GM23248 (cell line): Measurements from ENCODE around the gene APOL3. TPM values are rescaled to one million over a fixed set of nuclear protein-coding genes. Genes with fewer than 3 reads are reported as not detected.
"Not testable (repeated sequence)": the region's sequence is repeated elsewhere in the genome, so short reads cannot be mapped to it uniquely, and the experiment has no call there.

Experiments used
- DNase-seq: peaks from one replicate; pipeline ENCODE4 v3.0.0-alpha.2; 2015
- H2AFZ ChIP-seq: fragments of 200-600 bp; sonication (generic); 2 replicates; pipeline ENCODE4 v1.6.1; 2016; ENCODE audit warnings: antibody characterized with exemption
- H3F3A ChIP-seq: fragments of 200-600 bp; sonication (generic); 2 replicates; pipeline ENCODE4 v1.6.1; 2016; ENCODE audit warnings: mild to moderate bottlenecking, antibody characterized with exemption, mixed run types; ENCODE audit not compliant: insufficient read depth
- H3K27ac ChIP-seq: fragments of 200-600 bp; sonication (generic); 2 replicates; pipeline ENCODE4 v1.5.1; 2016; ENCODE audit warnings: mild to moderate bottlenecking
- H3K27me3 ChIP-seq: fragments of 200-600 bp; sonication (generic); replicated peaks from 2 replicates; pipeline ENCODE4 v1.6.1; 2016; ENCODE audit warnings: mild to moderate bottlenecking; ENCODE audit not compliant: insufficient read depth
- H3K36me3 ChIP-seq: fragments of 200-600 bp; sonication (generic); 2 replicates; pipeline ENCODE4 v1.6.1; 2016; ENCODE audit warnings: low read depth, mild to moderate bottlenecking
- H3K4me1 ChIP-seq: fragments of 200-600 bp; sonication (generic); 2 replicates; pipeline ENCODE4 v1.6.1; 2016; ENCODE audit warnings: mild to moderate bottlenecking; ENCODE audit not compliant: insufficient read depth
- H3K4me2 ChIP-seq: fragments of 200-600 bp; sonication (generic); one replicate; pipeline ENCODE4 v1.6.1; 2016; ENCODE audit warnings: mild to moderate bottlenecking; ENCODE audit not compliant: unreplicated experiment
- H3K4me3 ChIP-seq: fragments of 200-600 bp; sonication (generic); 2 replicates; pipeline ENCODE4 v1.5.1; 2016; ENCODE audit warnings: mild to moderate bottlenecking
- H3K79me2 ChIP-seq: fragments of 200-600 bp; sonication (generic); 2 replicates; pipeline ENCODE4 v1.6.1; 2016; ENCODE audit warnings: mild to moderate bottlenecking; ENCODE audit not compliant: insufficient read depth
- H3K9ac ChIP-seq: fragments of 200-600 bp; sonication (generic); 2 replicates; pipeline ENCODE4 v1.6.1; 2016; ENCODE audit warnings: mild to moderate bottlenecking
- H3K9me2 ChIP-seq: fragments of 200-600 bp; sonication (generic); 2 replicates; pipeline ENCODE4 v1.6.1; 2016; ENCODE audit warnings: mixed run types, mild to moderate bottlenecking, moderate library complexity; ENCODE audit not compliant: insufficient read depth
- H3K9me3 ChIP-seq: fragments of 200-600 bp; sonication (generic); one replicate; pipeline ENCODE4 v1.6.1; 2017; ENCODE audit warnings: low read depth
- H4K20me1 ChIP-seq: fragments of 200-600 bp; sonication (generic); 2 replicates; pipeline ENCODE4 v1.6.0; 2016; ENCODE audit not compliant: insufficient read depth
- EZH2 ChIP-seq: fragments of 200-600 bp; sonication (generic); IDR thresholded peaks from 2 replicates; pipeline ENCODE4 v1.6.1; 2018; ENCODE audit warnings: antibody characterized with exemption, mild to moderate bottlenecking; ENCODE audit not compliant: insufficient read depth, poor library complexity, severe bottlenecking
- EZH2phosphoT487 ChIP-seq: fragments of 200-600 bp; sonication (generic); IDR thresholded peaks from 2 replicates; pipeline ENCODE4 v1.6.1; 2018; ENCODE audit warnings: antibody characterized with exemption, moderate library complexity, mild to moderate bottlenecking, low read depth; ENCODE audit not compliant: insufficient read depth
- WGBS, 2 experiments: methylation state at CpG; one replicate each; pipeline ENCODE4 v1.1.6; 2015 to 2017; ENCODE audit warnings: low lambda C conversion rate in 2 of 2, low coverage in 1 of 2; ENCODE audit errors: missing lambda C conversion rate in 2 of 2; 5-methylcytosine and 5-hydroxymethylcytosine counted together
- in situ Hi-C: fragments of 300-500 bp; cut with MboI; formaldehyde crosslinking; loops from 2 replicates; pipeline ENCODE4 v1.15.0; 2020
- polyA plus RNA-seq: library from polyadenylated mRNA; unstranded; fragments of >200 nt; fragmentation: Nextera tagmentation; extraction: Ambion mirVana; gene quantifications from 2 replicates; pipeline ENCODE4 v1.2.1, GENCODE V29; 2016
- total RNA-seq: library from RNA; depleted of rRNA; stranded (reverse); fragments of >200 nt; shearing (Covaris generic); gene quantifications from 2 replicates; pipeline ENCODE4 v1.2.3, GENCODE V29; 2014

The APOL3 gene
- total and polyA plus RNA-seq, 2 experiments from 2014 or later = 4.0 to 5.5 TPM

DNA sequence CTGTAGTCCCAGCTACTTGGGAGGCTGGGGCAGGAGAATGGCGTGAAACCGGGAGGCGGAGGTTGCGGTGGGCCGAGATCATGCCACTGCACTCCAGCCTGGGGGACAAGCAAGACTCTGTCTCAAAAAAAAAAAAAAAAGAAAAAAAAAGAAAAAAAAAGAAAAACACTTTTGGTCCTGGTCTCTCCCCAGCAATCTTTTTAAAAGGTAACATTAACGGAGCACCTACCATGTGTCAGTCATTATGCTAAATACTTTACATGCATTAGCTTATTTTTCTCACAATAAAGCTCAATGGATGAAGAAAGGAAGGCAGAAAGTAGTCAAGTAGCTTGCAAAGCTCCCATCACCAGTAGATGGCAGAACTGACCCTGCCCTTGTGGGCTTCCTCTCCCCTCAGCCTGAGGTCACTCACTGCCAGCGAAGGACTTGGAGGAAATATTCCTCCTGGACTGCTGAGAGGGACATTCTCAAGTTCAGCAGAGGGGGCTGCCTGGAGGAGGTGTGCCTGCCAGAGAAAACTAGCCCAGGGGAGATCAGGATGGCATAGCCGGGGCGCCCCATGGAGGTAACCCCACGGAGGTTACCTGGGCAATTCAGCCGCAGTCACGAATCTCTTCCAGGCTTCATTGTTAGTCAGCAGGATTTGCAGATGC is 15.5 kb downstream of the APOL3 start:
- H3K9me2 ChIP-seq = no peaks in the 10 kb centered on the region
- H3K4me3 ChIP-seq = no peak overlapping the region
- peaks cover 4% of the 10 kb centered on the region; the same call in 1 of the 2 replicates for H3F3A ChIP-seq
- peak overlapping the region; percentile 25; the same call in 1 of the 2 replicates for H3K9ac ChIP-seq
- peak overlapping the region; percentile 8 for H3K4me2 ChIP-seq
- H3K9me3 ChIP-seq = no peaks in the 10 kb centered on the region
- peaks cover 8% of the 10 kb centered on the region for H3K4me1 ChIP-seq
- H3K27me3 ChIP-seq = no peaks in the 10 kb centered on the region
- no peaks in the 10 kb centered on the region for H3K36me3 ChIP-seq
- H3K27ac ChIP-seq = peak overlapping the region; percentile 16; the same call in 1 of the 2 replicates
- peak; percentile 80 for DNase-seq
- no peaks in the 10 kb centered on the region for H4K20me1 ChIP-seq
- in situ Hi-C loops = loop anchor here (5.0 kb wide), 1 partner anchor 37 kb away; no protein-coding TSS in a partner anchor
- TF ChIP-seq EZH2phosphoT487 = no peak
- H2AFZ ChIP-seq = peak overlapping the region; percentile 76
- 23 to 28% methylated on average over 12 of the region's 12 CpGs for WGBS, 2 experiments
- no peaks in the 10 kb centered on the region for H3K79me2 ChIP-seq

DNA sequence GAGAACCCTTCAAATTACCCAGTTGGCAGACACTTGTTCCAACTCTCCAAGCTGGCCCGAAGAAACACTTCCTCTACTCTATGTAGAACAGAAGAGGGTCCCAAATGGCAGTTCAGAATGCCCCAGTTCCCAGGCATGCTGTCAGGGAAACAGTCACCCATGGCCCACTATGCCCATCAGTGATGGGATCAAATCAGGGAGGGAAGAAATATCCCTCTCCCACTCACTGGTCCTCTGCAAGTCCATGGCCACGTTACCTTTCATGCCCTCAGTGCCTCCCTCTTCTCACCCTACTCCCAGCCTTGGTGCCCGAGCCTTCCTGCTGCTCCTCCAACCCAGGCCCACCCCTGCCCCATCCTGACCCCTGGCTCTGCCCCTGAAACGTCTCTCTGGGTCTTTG is 16.6 kb downstream of the APOL3 start:
- H3K4me2 ChIP-seq = no peak overlapping the region
- no peaks in the 10 kb centered on the region for H3K9me2 ChIP-seq
- 33 to 34% methylated on average over 4 of the region's 4 CpGs for WGBS, 2 experiments
- H3K9me3 ChIP-seq = no peaks in the 10 kb centered on the region
- H3K27me3 ChIP-seq = no peaks in the 10 kb centered on the region
- H3K27ac ChIP-seq = no peak overlapping the region
- no peak overlapping the region for H3K9ac ChIP-seq
- in situ Hi-C loops = no loop called here
- H3K36me3 ChIP-seq = no peaks in the 10 kb centered on the region
- peaks cover 8% of the 10 kb centered on the region for H3K4me1 ChIP-seq
- no peaks in the 10 kb centered on the region for H4K20me1 ChIP-seq
- DNase-seq = no peak
- no peaks in the 10 kb centered on the region for H3K79me2 ChIP-seq
- TF ChIP-seq EZH2phosphoT487 = no peak
- TF ChIP-seq EZH2 = no peak
- H2AFZ ChIP-seq = no peak overlapping the region
- no peak overlapping the region for H3K4me3 ChIP-seq
- peaks cover 4% of the 10 kb centered on the region; the same call in 1 of the 2 replicates for H3F3A ChIP-seq

DNA sequence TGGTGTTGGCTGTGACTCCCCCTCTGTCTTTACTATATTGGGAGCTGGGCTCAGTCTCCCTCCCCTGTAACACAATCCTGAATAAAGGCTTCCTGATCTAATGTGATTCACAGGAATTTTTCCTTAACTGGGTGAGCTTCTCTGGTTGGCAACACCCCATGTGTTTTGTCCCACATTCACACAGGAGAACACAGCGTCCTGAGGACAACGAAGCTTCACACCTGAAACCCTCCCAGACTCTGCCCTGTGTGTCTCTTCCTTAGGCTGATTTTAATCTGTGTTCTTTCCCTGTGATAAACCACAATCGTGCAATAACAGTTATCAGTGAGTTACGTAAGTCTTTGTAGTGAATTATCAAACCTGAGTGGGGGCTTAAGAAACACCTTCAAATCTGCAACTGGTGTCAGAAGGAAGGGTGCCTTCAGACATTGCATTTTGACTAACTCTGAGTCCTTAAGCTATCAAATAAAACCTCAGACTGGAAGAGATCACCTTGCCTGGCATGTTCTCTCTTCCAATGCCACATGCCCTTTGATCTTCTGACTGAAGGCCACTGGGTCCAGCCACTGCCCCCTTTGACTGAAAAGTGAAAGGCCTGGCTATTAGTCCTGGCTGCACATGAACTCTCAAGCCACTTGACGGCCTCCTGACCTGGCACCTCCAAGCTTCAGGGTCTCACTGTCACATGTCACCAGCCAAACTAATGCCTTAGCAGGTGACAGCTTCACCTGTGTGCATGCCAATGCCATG is 17.3 kb downstream of the APOL3 start:
- Histone ChIP-seq H3K9ac (no peak overlapping the region), H3K27ac (no peak overlapping the region), H3K4me1 (peaks cover 8% of the 10 kb centered on the region), H4K20me1 (no peaks in the 10 kb centered on the region), H3K9me3 (no peaks in the 10 kb centered on the region), H2AFZ (no peak overlapping the region), H3K79me2 (no peaks in the 10 kb centered on the region), H3K4me3 (no peak overlapping the region), H3K36me3 (no peaks in the 10 kb centered on the region), H3F3A (peaks cover 4% of the 10 kb centered on the region; the same call in 1 of the 2 replicates), H3K4me2 (no peak overlapping the region), H3K9me2 (no peaks in the 10 kb centered on the region), H3K27me3 (no peaks in the 10 kb centered on the region)
- in situ Hi-C loops = no loop called here
- no peak for DNase-seq
- TF ChIP-seq EZH2 (no peak), EZH2phosphoT487 (no peak)
- WGBS, 2 experiments = 63 to 81% methylated on average over 4 to 5 of the region's 5 CpGs

- in situ Hi-C loops = no loop called here
Observed at GRCh38 chr22:36141481-36141880, 19.1 kb downstream of the APOL3 start.

DNA sequence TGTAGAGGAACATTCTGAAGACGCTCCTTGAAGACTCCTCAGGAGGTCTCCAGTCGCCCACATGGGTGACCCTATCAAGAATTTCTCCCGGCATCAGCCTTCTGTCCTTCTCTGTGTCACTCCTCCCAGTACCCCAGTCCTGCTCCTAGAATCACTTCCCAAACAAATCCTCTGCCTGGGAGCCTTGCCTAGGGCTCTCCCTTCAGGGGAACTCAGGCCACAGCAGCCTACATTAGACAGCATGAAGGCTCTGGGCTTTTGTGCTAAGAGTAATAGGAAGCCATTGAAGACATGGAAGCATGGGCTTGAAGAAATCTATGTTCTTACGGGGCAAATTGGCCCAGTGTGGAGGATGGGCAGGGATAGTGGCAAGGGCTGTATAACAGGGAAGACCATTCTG is 21.8 kb downstream of the APOL3 start:
- DNase-seq, H4K20me1 ChIP-seq, H3K4me1 ChIP-seq, H3K4me2 ChIP-seq, in situ Hi-C loops, H3K4me3 ChIP-seq, H3K27ac ChIP-seq, H3K79me2 ChIP-seq, H3F3A ChIP-seq, H3K36me3 ChIP-seq, H3K9me3 ChIP-seq, H3K9me2 ChIP-seq, H3K9ac ChIP-seq, H3K27me3 ChIP-seq, H2AFZ ChIP-seq: not testable (repeated sequence)
- 67 to 83% methylated on average over 1 of the region's 4 CpGs for WGBS, 2 experiments

More at GRCh38 chr22:36141481-36141880, 19.1 kb downstream of the APOL3 start:
- H3K9ac ChIP-seq = no peak overlapping the region
- no peak overlapping the region for H3K27ac ChIP-seq
- no peaks in the 10 kb centered on the region for H3K9me2 ChIP-seq
- H3K36me3 ChIP-seq = no peaks in the 10 kb centered on the region
- peaks cover 11% of the 10 kb centered on the region for H3K4me1 ChIP-seq
- no peaks in the 10 kb centered on the region for H3K79me2 ChIP-seq
- H2AFZ ChIP-seq = no peak overlapping the region
- no peaks in the 10 kb centered on the region for H3K9me3 ChIP-seq
- no peaks in the 10 kb centered on the region for H3K27me3 ChIP-seq
- H3F3A ChIP-seq = peaks cover 4% of the 10 kb centered on the region; the same call in 1 of the 2 replicates
- no peak for DNase-seq
- no peak overlapping the region for H3K4me3 ChIP-seq
- no peak for TF ChIP-seq EZH2phosphoT487
- TF ChIP-seq EZH2 = no peak
- H4K20me1 ChIP-seq = no peaks in the 10 kb centered on the region
- H3K4me2 ChIP-seq = no peak overlapping the region
- 62 to 66% methylated on average over 9 of the region's 9 CpGs for WGBS, 2 experiments
